Measurements from ENCODE around the gene LIPG. TPM values are rescaled to one million over a fixed set of nuclear protein-coding genes. Genes with fewer than 3 reads are reported as not detected.

The LIPG gene
- total RNA-seq, 1 experiment from 2014 or later, result 6.8 TPM

DNA sequence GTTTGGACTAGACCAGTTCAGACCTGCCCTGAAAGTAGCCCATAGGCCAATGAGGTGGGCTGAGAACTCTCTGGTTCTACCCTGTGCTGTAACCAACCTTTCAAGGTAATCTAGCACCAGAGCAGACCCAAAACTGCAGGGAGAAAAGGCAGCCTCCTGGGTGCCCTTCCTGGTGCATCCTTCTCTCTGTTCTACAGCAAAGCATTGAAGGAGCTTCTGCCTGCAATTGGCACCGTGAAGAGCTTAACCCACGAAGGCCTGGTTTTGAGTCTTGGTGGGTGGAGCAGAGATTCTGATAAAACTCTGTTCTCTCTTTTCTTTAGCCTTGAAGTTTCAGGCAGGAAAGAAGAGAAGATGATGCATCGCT is 55.5 kb downstream of the LIPG start (continued):
- TF ChIP-seq, protein P1, sequence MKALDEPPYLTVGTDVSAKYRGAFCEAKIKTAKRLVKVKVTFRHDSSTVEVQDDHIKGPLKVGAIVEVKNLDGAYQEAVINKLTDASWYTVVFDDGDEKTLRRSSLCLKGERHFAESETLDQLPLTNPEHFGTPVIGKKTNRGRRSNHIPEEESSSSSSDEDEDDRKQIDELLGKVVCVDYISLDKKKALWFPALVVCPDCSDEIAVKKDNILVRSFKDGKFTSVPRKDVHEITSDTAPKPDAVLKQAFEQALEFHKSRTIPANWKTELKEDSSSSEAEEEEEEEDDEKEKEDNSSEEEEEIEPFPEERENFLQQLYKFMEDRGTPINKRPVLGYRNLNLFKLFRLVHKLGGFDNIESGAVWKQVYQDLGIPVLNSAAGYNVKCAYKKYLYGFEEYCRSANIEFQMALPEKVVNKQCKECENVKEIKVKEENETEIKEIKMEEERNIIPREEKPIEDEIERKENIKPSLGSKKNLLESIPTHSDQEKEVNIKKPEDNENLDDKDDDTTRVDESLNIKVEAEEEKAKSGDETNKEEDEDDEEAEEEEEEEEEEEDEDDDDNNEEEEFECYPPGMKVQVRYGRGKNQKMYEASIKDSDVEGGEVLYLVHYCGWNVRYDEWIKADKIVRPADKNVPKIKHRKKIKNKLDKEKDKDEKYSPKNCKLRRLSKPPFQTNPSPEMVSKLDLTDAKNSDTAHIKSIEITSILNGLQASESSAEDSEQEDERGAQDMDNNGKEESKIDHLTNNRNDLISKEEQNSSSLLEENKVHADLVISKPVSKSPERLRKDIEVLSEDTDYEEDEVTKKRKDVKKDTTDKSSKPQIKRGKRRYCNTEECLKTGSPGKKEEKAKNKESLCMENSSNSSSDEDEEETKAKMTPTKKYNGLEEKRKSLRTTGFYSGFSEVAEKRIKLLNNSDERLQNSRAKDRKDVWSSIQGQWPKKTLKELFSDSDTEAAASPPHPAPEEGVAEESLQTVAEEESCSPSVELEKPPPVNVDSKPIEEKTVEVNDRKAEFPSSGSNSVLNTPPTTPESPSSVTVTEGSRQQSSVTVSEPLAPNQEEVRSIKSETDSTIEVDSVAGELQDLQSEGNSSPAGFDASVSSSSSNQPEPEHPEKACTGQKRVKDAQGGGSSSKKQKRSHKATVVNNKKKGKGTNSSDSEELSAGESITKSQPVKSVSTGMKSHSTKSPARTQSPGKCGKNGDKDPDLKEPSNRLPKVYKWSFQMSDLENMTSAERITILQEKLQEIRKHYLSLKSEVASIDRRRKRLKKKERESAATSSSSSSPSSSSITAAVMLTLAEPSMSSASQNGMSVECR (CRISPR knock-in tag; IDR thresholded peaks at IDR 0.05; ENCODE audit: borderline replicate concordance), result no peak
- TF ChIP-seq, protein P2, sequence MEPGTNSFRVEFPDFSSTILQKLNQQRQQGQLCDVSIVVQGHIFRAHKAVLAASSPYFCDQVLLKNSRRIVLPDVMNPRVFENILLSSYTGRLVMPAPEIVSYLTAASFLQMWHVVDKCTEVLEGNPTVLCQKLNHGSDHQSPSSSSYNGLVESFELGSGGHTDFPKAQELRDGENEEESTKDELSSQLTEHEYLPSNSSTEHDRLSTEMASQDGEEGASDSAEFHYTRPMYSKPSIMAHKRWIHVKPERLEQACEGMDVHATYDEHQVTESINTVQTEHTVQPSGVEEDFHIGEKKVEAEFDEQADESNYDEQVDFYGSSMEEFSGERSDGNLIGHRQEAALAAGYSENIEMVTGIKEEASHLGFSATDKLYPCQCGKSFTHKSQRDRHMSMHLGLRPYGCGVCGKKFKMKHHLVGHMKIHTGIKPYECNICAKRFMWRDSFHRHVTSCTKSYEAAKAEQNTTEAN (CRISPR knock-in tag; IDR thresholded peaks at IDR 0.05), result no peak
- no peak for TF ChIP-seq ESRRA (CRISPR knock-in tag; IDR thresholded peaks at IDR 0.05; ENCODE audit: borderline replicate concordance)

DNA sequence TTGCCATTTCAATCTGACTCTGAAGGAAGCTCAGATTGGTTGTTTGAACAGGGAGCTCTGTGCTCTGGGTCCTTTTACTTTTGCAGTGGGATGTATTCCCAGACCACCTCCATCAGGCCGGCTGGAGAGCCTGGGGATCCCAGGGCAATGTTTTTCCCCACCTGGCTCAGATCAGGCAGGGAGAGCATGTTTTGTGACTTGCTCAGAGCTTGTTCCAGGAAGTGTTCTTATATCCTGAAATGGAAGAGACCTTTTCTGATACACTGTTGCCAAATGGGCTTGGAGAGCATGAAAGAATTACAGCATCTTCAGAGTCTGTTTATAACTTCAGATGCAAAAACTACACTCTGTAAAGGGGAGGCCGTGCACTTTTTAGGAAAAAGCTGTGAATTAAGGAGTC is 56.0 kb downstream of the LIPG start:
- peaks cover 35% of the 10 kb centered on the region for H3K4me1 Mint-ChIP-seq

More for the DNA sequence above, 56.0 kb downstream of the LIPG start:
- Mint-ChIP-seq H3K27ac (no peak overlapping the region), H3K36me3 (no peaks in the 10 kb centered on the region), H3K9me3 (no peaks in the 10 kb centered on the region), H3K4me3 (no peak overlapping the region), H3K27me3 (ENCODE audit: low read depth) (peaks cover 15% of the 10 kb centered on the region)
- DNase-seq (ENCODE audit: low spot score) (no peak), ATAC-seq (no peak)
- POLR2A ChIA-PET, result interaction anchor here (0.6 kb wide), 1 partner anchor 9 kb away, joined by 5 read pairs; no protein-coding TSS in a partner anchor
- CTCF ChIA-PET, result no interaction called here
- TF ChIP-seq, protein P3, sequence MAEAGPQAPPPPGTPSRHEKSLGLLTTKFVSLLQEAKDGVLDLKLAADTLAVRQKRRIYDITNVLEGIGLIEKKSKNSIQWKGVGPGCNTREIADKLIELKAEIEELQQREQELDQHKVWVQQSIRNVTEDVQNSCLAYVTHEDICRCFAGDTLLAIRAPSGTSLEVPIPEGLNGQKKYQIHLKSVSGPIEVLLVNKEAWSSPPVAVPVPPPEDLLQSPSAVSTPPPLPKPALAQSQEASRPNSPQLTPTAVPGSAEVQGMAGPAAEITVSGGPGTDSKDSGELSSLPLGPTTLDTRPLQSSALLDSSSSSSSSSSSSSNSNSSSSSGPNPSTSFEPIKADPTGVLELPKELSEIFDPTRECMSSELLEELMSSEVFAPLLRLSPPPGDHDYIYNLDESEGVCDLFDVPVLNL (CRISPR knock-in tag; IDR thresholded peaks at IDR 0.05; ENCODE audit: borderline replicate concordance, low read depth), result no peak
- TF ChIP-seq, protein P4, sequence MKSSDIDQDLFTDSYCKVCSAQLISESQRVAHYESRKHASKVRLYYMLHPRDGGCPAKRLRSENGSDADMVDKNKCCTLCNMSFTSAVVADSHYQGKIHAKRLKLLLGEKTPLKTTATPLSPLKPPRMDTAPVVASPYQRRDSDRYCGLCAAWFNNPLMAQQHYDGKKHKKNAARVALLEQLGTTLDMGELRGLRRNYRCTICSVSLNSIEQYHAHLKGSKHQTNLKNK (CRISPR knock-in tag; IDR thresholded peaks at IDR 0.05), result no peak
- TF ChIP-seq, protein P5, sequence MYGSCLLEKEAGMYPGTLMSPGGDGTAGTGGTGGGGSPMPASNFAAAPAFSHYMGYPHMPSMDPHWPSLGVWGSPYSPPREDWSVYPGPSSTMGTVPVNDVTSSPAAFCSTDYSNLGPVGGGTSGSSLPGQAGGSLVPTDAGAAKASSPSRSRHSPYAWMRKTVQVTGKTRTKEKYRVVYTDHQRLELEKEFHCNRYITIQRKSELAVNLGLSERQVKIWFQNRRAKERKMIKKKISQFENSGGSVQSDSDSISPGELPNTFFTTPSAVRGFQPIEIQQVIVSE (CRISPR knock-in tag; IDR thresholded peaks at IDR 0.05; ENCODE audit: borderline replicate concordance), result no peak
- TF ChIP-seq, protein P2 (CRISPR knock-in tag; IDR thresholded peaks at IDR 0.05), result no peak
- TF ChIP-seq, protein P6, sequence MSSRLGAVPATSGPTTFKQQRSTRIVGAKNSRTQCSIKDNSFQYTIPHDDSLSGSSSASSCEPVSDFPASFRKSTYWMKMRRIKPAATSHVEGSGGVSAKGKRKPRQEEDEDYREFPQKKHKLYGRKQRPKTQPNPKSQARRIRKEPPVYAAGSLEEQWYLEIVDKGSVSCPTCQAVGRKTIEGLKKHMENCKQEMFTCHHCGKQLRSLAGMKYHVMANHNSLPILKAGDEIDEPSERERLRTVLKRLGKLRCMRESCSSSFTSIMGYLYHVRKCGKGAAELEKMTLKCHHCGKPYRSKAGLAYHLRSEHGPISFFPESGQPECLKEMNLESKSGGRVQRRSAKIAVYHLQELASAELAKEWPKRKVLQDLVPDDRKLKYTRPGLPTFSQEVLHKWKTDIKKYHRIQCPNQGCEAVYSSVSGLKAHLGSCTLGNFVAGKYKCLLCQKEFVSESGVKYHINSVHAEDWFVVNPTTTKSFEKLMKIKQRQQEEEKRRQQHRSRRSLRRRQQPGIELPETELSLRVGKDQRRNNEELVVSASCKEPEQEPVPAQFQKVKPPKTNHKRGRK (CRISPR knock-in tag; IDR thresholded peaks at IDR 0.05; ENCODE audit: borderline replicate concordance), result no peak
- no peak for TF ChIP-seq OVOL2 (CRISPR knock-in tag; IDR thresholded peaks at IDR 0.05; ENCODE audit: borderline replicate concordance)
